AG04450 (cell line): ENCODE measurements around the gene SARDH. TPM values are rescaled to one million over a fixed set of nuclear protein-coding genes. Genes with fewer than 3 reads are reported as not detected.

ENCODE experiments used
- CTCF ChIA-PET: fragments of 300-600, 350-600 bp; formaldehyde crosslinking; extraction: SDS; loops from one replicate; lab custom pipeline; 2022; ENCODE audit warnings: antibody characterized with exemption, inconsistent platforms; lab: Charles Lee
- POLR2A ChIA-PET: fragments of 350-600 bp; formaldehyde crosslinking; extraction: SDS; loops from one replicate; lab custom pipeline; 2021; ENCODE audit warnings: antibody characterized with exemption, inconsistent platforms; lab: Yijun Ruan, JAX
- DNase-seq: peaks from one replicate; pipeline ENCODE4 v3.0.0-alpha.2; 2011; ENCODE audit warnings: low read depth, low spot score
- H3K27ac ChIP-seq: one replicate; pipeline ENCODE4 v1.5.1; 2012; ENCODE audit warnings: low read depth, low read length, control low read depth
- H3K27me3 ChIP-seq: one replicate; pipeline ENCODE4 v1.6.0; 2012; ENCODE audit warnings: low read length; ENCODE audit not compliant: control insufficient read depth, insufficient read depth
- H3K4me3 ChIP-seq: 2 replicates; pipeline ENCODE4 v1.5.1; 2011; ENCODE audit warnings: mild to moderate bottlenecking, low read depth, low read length, control low read depth
- H3K9me3 ChIP-seq: 2 replicates; pipeline ENCODE4 v1.5.1; 2012; ENCODE audit warnings: low read length; ENCODE audit not compliant: control insufficient read depth, insufficient read depth
- CTCF ChIP-seq: IDR thresholded peaks from 2 replicates; pipeline ENCODE4 v1.5.1; 2011; ENCODE audit warnings: low read depth, low read length, control low read depth, inconsistent platforms
- polyA minus RNA-seq: library from RNA; depleted of rRNA, polyadenylated mRNA; stranded (reverse); fragments of >200 nt; gene quantifications from 2 replicates; pipeline ENCODE4 v1.2.3, GENCODE V29; 2011; rRNA and poly(A)+ RNA removed
- polyA plus RNA-seq: library from polyadenylated mRNA; depleted of rRNA; stranded (reverse); fragments of >200 nt; gene quantifications from 2 replicates; pipeline ENCODE4 v1.2.3, GENCODE V29; 2011; rRNA removed

The SARDH gene
- polyA plus RNA-seq, result 1.3 and 2.2 TPM in 2 replicates
- 1.8 and 3.5 TPM in 2 replicates for polyA minus RNA-seq

GRCh38 chr9:133737774-133738639, at the start of gene SARDH:
SARDH (minus strand) TSS chr9:133738352; CDS start chr9:133734173, 4,179 bp downstream.
- no peak for DNase-seq
- POLR2A ChIA-PET, result no interaction called here
- peak within 1 kb of the TSS; percentile 57 for H3K4me3 ChIP-seq
- no peaks in the 10 kb centered on the region; the same call in 1 of the 2 replicates for H3K9me3 ChIP-seq
- peaks cover 5% of the 10 kb centered on the region for H3K27me3 ChIP-seq
- no peak for TF ChIP-seq CTCF
- H3K27ac ChIP-seq, result peak within 1 kb of the TSS; percentile 31
- CTCF ChIA-PET, result no interaction called here

GRCh38 chr9:133787754-133788025, 49.5 kb upstream of the SARDH start:
- DNase-seq, result no peak
- Histone ChIP-seq H3K27ac (no peak overlapping the region), H3K4me3 (no peak overlapping the region), H3K9me3 (no peaks in the 10 kb centered on the region), H3K27me3 (no peaks in the 10 kb centered on the region)
- no peak for TF ChIP-seq CTCF
- ChIA-PET POLR2A (interaction anchor here (0.6 kb wide), 1 partner anchor 178 kb away, joined by 4 read pairs; no protein-coding TSS in a partner anchor), CTCF (interaction anchor here (1.1 kb wide), 1 partner anchor 206 kb away, joined by 3 read pairs; no protein-coding TSS in a partner anchor)

- H3K4me3 ChIP-seq, result no peak overlapping the region
- TF ChIP-seq CTCF, result no peak
- H3K9me3 ChIP-seq, result no peaks in the 10 kb centered on the region
- H3K27ac ChIP-seq, result no peak overlapping the region
- H3K27me3 ChIP-seq, result no peaks in the 10 kb centered on the region
- CTCF ChIA-PET, result interaction anchor here (0.6 to 1.1 kb wide), 2 partner anchors 21 to 207 kb away, joined by 3 read pairs; no protein-coding TSS in a partner anchor
- no peak for DNase-seq
- POLR2A ChIA-PET, result interaction anchor here (0.6 kb wide), 1 partner anchor 178 kb away, joined by 4 read pairs; no protein-coding TSS in a partner anchor
Measured at GRCh38 chr9:133786907-133787753, 49.0 kb upstream of the SARDH start.

- ChIA-PET CTCF (no interaction called here), POLR2A (no interaction called here)
- Histone ChIP-seq H3K4me3 (no peak overlapping the region), H3K9me3 (no peaks in the 10 kb centered on the region), H3K27ac (no peak overlapping the region), H3K27me3 (no peaks in the 10 kb centered on the region)
- no peak for DNase-seq
- no peak for TF ChIP-seq CTCF
Measured at GRCh38 chr9:133786371-133786753, 48.2 kb upstream of the SARDH start.
